ENCODE measurements around the gene RTEL1.

RTEL1 gene

GRCh38 chr20:63661108-63661507 is 3.0 kb downstream of the RTEL1 start:
- WGBS (ENCODE audit: extremely low coverage, insufficient coverage, low lambda C conversion rate) = no CpG with 5 or more reads among the region's 22 CpGs

GRCh38 chr20:63661959-63662812 is 4.1 kb downstream of the RTEL1 start:
- no peak overlapping the region for H2BK5ac ChIP-seq (ENCODE audit: low read length)
- H3K36me3 ChIP-seq (ENCODE audit: control insufficient read depth, insufficient read depth, low read length) = peaks cover 2% of the 10 kb centered on the region
- no peak overlapping the region for H2BK15ac ChIP-seq (replicated peaks; ENCODE audit: low read depth)
- peaks cover 2% of the 10 kb centered on the region for H3K4me1 ChIP-seq (ENCODE audit: control insufficient read depth, low read depth, low read length)
- no peaks in the 10 kb centered on the region for H3K27me3 ChIP-seq (ENCODE audit: insufficient read depth, low read length, poor library complexity)
- no peak overlapping the region for H3K23ac ChIP-seq (ENCODE audit: low read length)
- no peak overlapping the region for H3K9ac ChIP-seq (ENCODE audit: low read length)
- no peak overlapping the region for H4K8ac ChIP-seq (ENCODE audit: low read depth, low read length)
- H3K56ac ChIP-seq (ENCODE audit: low read length) = no peak overlapping the region
- no peak overlapping the region for H3K27ac ChIP-seq (ENCODE audit: low read depth, low read length)
- WGBS (ENCODE audit: extremely low coverage, insufficient coverage, low lambda C conversion rate) = no CpG with 5 or more reads among the region's 33 CpGs
- no peaks in the 10 kb centered on the region for H3K79me2 ChIP-seq (ENCODE audit: control insufficient read depth, insufficient read depth, low read length)
- no peak overlapping the region for H2BK120ac ChIP-seq (ENCODE audit: low read depth, low read length)
- no peak overlapping the region for H3K4me3 ChIP-seq (ENCODE audit: low read length)
- no peak overlapping the region for H2AK5ac ChIP-seq (ENCODE audit: low read length)
- H4K5ac ChIP-seq (ENCODE audit: low read length) = no peak overlapping the region
- no peak overlapping the region for H3K18ac ChIP-seq (ENCODE audit: low read length)
- DNase-seq = no peak
- H3K4ac ChIP-seq (ENCODE audit: low read depth, low read length) = no peak overlapping the region
- no peak overlapping the region for H3K4me2 ChIP-seq (ENCODE audit: low read length)
- peaks cover 7% of the 10 kb centered on the region for H3K79me1 ChIP-seq (ENCODE audit: low read length)

More at GRCh38 chr20:63661108-63661507, 3.0 kb downstream of the RTEL1 start:
- Histone ChIP-seq H3K36me3 (ENCODE audit: control insufficient read depth, insufficient read depth, low read length) (peaks cover 2% of the 10 kb centered on the region), H3K27me3 (ENCODE audit: insufficient read depth, low read length, poor library complexity) (no peaks in the 10 kb centered on the region), H4K8ac (ENCODE audit: low read depth, low read length) (no peak overlapping the region), H2BK5ac (ENCODE audit: low read length) (no peak overlapping the region), H3K4me3 (ENCODE audit: low read length) (no peak overlapping the region), H2AK5ac (ENCODE audit: low read length) (no peak overlapping the region), H3K23ac (ENCODE audit: low read length) (no peak overlapping the region), H3K18ac (ENCODE audit: low read length) (no peak overlapping the region), H3K79me2 (ENCODE audit: control insufficient read depth, insufficient read depth, low read length) (no peaks in the 10 kb centered on the region), H3K4me1 (ENCODE audit: control insufficient read depth, low read depth, low read length) (peaks cover 2% of the 10 kb centered on the region), H3K9ac (ENCODE audit: low read length) (no peak overlapping the region), H3K56ac (ENCODE audit: low read length) (no peak overlapping the region), H4K5ac (ENCODE audit: low read length) (no peak overlapping the region), H3K79me1 (ENCODE audit: low read length) (peaks cover 7% of the 10 kb centered on the region), H2BK120ac (ENCODE audit: low read depth, low read length) (no peak overlapping the region), H3K27ac (ENCODE audit: low read depth, low read length) (no peak overlapping the region), H3K4me2 (ENCODE audit: low read length) (no peak overlapping the region), H2BK15ac (replicated peaks; ENCODE audit: low read depth) (no peak overlapping the region), H3K4ac (ENCODE audit: low read depth, low read length) (no peak overlapping the region)
- DNase-seq = no peak

- no CpG with 5 or more reads among the region's 9 CpGs for WGBS (ENCODE audit: extremely low coverage, insufficient coverage, low lambda C conversion rate)
- H3K18ac ChIP-seq (ENCODE audit: low read length) = no peak overlapping the region
These were observed 4.7 kb downstream of the RTEL1 start for GRCh38 chr20:63662813-63663189.

GRCh38 chr20:63663332-63664066 is 5.4 kb downstream of the RTEL1 start:
- no peak overlapping the region for H2BK15ac ChIP-seq (replicated peaks; ENCODE audit: low read depth)
- no peak overlapping the region for H3K23ac ChIP-seq (ENCODE audit: low read length)
- H4K5ac ChIP-seq (ENCODE audit: low read length) = no peak overlapping the region
- H4K8ac ChIP-seq (ENCODE audit: low read depth, low read length) = no peak overlapping the region
- no peaks in the 10 kb centered on the region for H3K27me3 ChIP-seq (ENCODE audit: insufficient read depth, low read length, poor library complexity)
- H3K4ac ChIP-seq (ENCODE audit: low read depth, low read length) = no peak overlapping the region
- H3K56ac ChIP-seq (ENCODE audit: low read length) = no peak overlapping the region
- H2BK120ac ChIP-seq (ENCODE audit: low read depth, low read length) = no peak overlapping the region
- H2BK5ac ChIP-seq (ENCODE audit: low read length) = no peak overlapping the region
- H3K36me3 ChIP-seq (ENCODE audit: control insufficient read depth, insufficient read depth, low read length) = peaks cover 2% of the 10 kb centered on the region
- H3K79me1 ChIP-seq (ENCODE audit: low read length) = peaks cover 7% of the 10 kb centered on the region
- WGBS (ENCODE audit: extremely low coverage, insufficient coverage, low lambda C conversion rate) = no CpG with 5 or more reads among the region's 26 CpGs
- H3K79me2 ChIP-seq (ENCODE audit: control insufficient read depth, insufficient read depth, low read length) = no peaks in the 10 kb centered on the region
- H3K4me3 ChIP-seq (ENCODE audit: low read length) = no peak overlapping the region
- no peak overlapping the region for H3K18ac ChIP-seq (ENCODE audit: low read length)
- H3K4me2 ChIP-seq (ENCODE audit: low read length) = no peak overlapping the region
- no peak overlapping the region for H3K27ac ChIP-seq (ENCODE audit: low read depth, low read length)
- DNase-seq = no peak
- no peak overlapping the region for H2AK5ac ChIP-seq (ENCODE audit: low read length)
- H3K9ac ChIP-seq (ENCODE audit: low read length) = no peak overlapping the region
- peaks cover 2% of the 10 kb centered on the region for H3K4me1 ChIP-seq (ENCODE audit: control insufficient read depth, low read depth, low read length)

More at GRCh38 chr20:63662813-63663189, 4.7 kb downstream of the RTEL1 start:
- Histone ChIP-seq H3K23ac (ENCODE audit: low read length) (no peak overlapping the region), H3K4me2 (ENCODE audit: low read length) (no peak overlapping the region), H3K27ac (ENCODE audit: low read depth, low read length) (no peak overlapping the region), H3K79me2 (ENCODE audit: control insufficient read depth, insufficient read depth, low read length) (no peaks in the 10 kb centered on the region), H3K9ac (ENCODE audit: low read length) (no peak overlapping the region), H2BK5ac (ENCODE audit: low read length) (no peak overlapping the region), H2BK120ac (ENCODE audit: low read depth, low read length) (no peak overlapping the region), H3K56ac (ENCODE audit: low read length) (no peak overlapping the region), H3K36me3 (ENCODE audit: control insufficient read depth, insufficient read depth, low read length) (peaks cover 2% of the 10 kb centered on the region), H3K79me1 (ENCODE audit: low read length) (peaks cover 7% of the 10 kb centered on the region), H3K4me1 (ENCODE audit: control insufficient read depth, low read depth, low read length) (peaks cover 2% of the 10 kb centered on the region), H3K4ac (ENCODE audit: low read depth, low read length) (no peak overlapping the region), H3K4me3 (ENCODE audit: low read length) (no peak overlapping the region), H4K5ac (ENCODE audit: low read length) (no peak overlapping the region), H2AK5ac (ENCODE audit: low read length) (no peak overlapping the region), H3K27me3 (ENCODE audit: insufficient read depth, low read length, poor library complexity) (no peaks in the 10 kb centered on the region), H4K8ac (ENCODE audit: low read depth, low read length) (no peak overlapping the region), H2BK15ac (replicated peaks; ENCODE audit: low read depth) (no peak overlapping the region)
- DNase-seq = no peak

- Histone ChIP-seq H3K79me1 (ENCODE audit: low read length) (peaks cover under 1% of the 10 kb centered on the region), H4K5ac (ENCODE audit: low read length) (no peak overlapping the region), H3K18ac (ENCODE audit: low read length) (no peak overlapping the region), H3K36me3 (ENCODE audit: control insufficient read depth, insufficient read depth, low read length) (peaks cover 2% of the 10 kb centered on the region), H4K8ac (ENCODE audit: low read depth, low read length) (no peak overlapping the region), H3K27ac (ENCODE audit: low read depth, low read length) (no peak overlapping the region), H3K4me1 (ENCODE audit: control insufficient read depth, low read depth, low read length) (no peaks in the 10 kb centered on the region), H3K27me3 (ENCODE audit: insufficient read depth, low read length, poor library complexity) (no peaks in the 10 kb centered on the region), H3K4me3 (ENCODE audit: low read length) (no peak overlapping the region), H3K79me2 (ENCODE audit: control insufficient read depth, insufficient read depth, low read length) (no peaks in the 10 kb centered on the region), H2BK15ac (replicated peaks; ENCODE audit: low read depth) (no peak overlapping the region), H3K23ac (ENCODE audit: low read length) (no peak overlapping the region), H3K9ac (ENCODE audit: low read length) (no peak overlapping the region), H2BK5ac (ENCODE audit: low read length) (no peak overlapping the region), H2BK120ac (ENCODE audit: low read depth, low read length) (no peak overlapping the region), H3K56ac (ENCODE audit: low read length) (no peak overlapping the region), H3K4me2 (ENCODE audit: low read length) (no peak overlapping the region), H3K4ac (ENCODE audit: low read depth, low read length) (no peak overlapping the region), H2AK5ac (ENCODE audit: low read length) (no peak overlapping the region)
- no CpG with 5 or more reads among the region's 22 CpGs for WGBS (ENCODE audit: extremely low coverage, insufficient coverage, low lambda C conversion rate)
- no peak for DNase-seq
These were observed 6.2 kb downstream of the RTEL1 start for GRCh38 chr20:63664143-63664851.

Measured in mesendoderm (in vitro differentiated cells).